Stimulated activated CD8-positive, alpha-beta memory T cell treated with anti-CD3 and anti-CD28 coated beads, Interleukin-2, amount 100 ng/mL, for 1 hour (primary cell): ENCODE results near the gene MRPL27.

Experiments used
- DNase-seq, 2 donors: peaks; one replicate each; pipeline ENCODE4 v3.0.0-alpha.2; 2020; ENCODE audit warnings: low read depth in 2 of 2

Gene MRPL27

DNA sequence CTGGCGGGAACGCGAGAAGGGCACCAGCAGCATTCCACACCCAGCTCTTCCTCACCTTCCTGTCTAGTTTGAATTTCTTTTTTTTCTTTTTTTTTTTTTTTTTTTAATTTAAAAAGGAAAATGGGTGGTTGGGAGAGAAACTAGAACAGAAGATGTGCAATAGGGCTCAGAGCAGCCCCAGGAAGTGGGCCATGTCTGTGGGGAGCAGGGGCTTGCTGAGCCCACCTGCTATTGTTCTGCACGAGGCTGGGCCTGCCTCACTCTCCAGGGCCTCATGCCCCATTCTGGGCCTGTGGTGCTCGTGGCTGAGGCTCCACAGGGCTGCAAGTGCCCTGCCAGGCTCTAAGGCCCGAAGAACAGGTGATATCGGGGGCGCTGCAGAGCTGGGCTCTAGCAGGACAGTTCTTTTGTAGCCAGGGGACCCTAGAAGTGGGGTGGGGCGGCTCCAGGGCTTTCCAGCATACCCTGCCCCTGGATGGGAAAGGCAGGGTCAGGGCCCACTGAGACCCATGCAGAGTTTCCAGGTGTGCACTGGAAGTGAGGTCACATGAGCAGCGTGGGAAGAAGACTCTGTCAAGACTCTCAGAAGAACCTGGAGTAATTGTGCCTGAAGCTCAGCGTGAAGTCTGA lies 12.4 kb downstream of the MRPL27 start:
- DNase-seq = no peak

DNA sequence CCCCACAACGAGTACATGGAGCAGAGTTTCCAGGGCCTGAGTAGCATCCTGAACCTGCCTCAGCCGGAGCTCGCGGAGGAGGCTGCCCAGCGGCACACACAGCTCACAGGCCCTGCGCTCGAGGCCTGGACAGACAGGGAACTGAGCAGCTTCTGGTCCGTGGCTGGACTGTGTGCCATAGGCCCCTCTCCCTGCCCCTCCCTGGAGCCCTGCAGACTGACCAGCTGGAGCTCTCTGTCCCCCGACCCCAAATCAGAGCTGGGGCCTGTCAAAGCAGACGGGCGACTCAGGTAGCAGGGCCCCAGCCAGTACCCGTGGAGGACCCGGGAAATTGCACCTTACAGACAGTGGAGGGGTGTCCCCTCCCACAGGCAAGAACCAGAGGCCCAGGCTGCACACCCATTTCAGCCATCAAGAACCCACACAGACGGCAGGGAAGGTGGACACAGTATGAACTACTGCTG lies 13.0 kb downstream of the MRPL27 start:
- DNase-seq = no peak

GRCh38 chr17:50359005-50359699 lies 13.8 kb downstream of the MRPL27 start:
- no peak for DNase-seq

DNA sequence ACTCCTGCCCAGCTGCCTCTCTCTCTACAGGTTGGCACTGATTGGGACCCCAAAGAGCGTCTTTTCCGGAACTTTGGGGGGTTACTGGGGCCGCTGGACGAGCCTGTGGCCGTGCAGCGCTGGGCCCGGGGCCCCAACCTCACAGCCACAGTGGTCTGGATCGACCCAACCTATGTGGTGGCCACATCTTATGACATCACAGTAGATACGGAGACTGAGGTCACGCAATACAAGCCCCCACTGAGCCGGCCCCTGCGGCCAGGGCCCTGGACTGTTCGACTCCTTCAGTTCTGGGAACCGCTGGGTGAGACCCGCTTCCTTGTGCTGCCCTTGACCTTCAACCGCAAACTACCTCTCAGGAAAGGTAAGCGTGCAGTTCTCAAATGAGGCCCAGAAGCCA lies 14.8 kb downstream of the MRPL27 start:
- DNase-seq = no peak

DNA sequence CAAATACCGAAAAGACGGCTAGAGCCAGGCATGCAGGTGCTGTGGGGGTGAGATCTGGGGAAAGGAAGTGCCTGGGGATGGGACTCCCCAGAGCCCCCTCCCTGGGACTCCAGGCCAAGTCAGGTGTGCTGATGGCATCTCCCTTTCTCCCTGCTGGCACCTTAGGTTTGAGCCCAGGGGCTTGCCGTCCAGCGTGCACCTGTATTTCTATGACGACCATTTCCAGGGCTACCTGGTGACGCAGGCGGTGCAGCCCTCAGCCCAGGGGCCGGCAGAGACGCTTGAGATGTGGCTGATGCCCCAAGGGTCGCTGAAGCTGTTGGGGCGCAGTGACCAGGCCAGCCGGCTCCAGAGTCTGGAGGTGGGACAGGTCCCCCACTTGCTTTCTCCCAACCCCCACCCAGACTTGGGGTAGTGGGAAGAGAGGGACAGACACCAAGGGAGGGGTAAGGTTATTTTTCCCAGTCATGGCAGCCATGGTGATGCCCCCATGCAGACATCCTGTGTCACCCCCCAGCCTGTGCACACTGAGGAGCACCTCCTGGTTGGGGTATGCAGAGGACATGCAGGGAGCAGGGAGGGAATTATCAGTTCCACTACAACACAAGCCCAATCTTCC lies 16.0 kb downstream of the MRPL27 start:
- no peak for DNase-seq

GRCh38 chr17:50356418-50356817 lies 16.6 kb downstream of the MRPL27 start:
- no peak for DNase-seq

GRCh38 chr17:50355701-50356341 lies 17.2 kb downstream of the MRPL27 start:
- no peak for DNase-seq

DNA sequence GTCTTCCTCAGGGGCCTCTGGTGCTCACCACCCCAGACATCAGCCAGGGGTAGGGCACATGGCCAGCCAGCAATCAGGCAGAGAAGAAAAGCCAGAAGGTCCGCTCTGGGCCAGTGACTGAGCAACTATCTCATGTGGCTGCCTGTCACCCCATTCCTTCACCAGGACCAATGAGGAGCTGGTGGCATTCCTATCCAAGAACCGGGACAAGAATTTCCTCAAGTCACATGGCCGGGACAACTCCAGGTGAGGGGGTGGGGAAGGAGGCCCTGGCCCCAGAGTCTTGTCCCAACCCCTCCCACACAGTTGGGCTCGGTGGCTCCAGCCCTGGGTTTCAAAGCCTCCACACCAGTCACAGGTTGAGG lies 17.7 kb downstream of the MRPL27 start:
- no peak for DNase-seq

- DNase-seq = no peak
Observed at GRCh38 chr17:50354776-50355175, 18.2 kb downstream of the MRPL27 start.

DNA sequence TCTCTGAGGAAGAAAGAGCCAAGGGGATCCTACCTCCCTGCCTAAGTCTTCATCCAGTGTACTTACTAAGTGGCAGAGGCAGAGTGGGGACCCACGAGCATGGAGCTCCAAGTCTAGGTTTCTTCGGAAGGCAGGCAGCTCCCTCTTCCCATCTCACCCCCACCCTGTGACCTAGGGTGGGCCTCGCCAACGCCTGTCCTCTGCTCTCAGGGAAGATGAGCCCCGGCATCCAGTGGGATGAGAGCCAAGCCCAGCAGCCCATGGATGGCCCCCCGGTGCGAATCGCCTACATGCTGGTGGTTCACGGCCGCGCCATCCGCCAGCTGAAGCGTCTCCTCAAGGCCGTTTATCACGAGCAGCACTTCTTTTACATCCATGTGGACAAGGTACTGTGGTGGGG lies 18.8 kb downstream of the MRPL27 start:
- DNase-seq = no peak

GRCh38 chr17:50353600-50354195 lies 19.3 kb downstream of the MRPL27 start:
- no peak for DNase-seq

DNA sequence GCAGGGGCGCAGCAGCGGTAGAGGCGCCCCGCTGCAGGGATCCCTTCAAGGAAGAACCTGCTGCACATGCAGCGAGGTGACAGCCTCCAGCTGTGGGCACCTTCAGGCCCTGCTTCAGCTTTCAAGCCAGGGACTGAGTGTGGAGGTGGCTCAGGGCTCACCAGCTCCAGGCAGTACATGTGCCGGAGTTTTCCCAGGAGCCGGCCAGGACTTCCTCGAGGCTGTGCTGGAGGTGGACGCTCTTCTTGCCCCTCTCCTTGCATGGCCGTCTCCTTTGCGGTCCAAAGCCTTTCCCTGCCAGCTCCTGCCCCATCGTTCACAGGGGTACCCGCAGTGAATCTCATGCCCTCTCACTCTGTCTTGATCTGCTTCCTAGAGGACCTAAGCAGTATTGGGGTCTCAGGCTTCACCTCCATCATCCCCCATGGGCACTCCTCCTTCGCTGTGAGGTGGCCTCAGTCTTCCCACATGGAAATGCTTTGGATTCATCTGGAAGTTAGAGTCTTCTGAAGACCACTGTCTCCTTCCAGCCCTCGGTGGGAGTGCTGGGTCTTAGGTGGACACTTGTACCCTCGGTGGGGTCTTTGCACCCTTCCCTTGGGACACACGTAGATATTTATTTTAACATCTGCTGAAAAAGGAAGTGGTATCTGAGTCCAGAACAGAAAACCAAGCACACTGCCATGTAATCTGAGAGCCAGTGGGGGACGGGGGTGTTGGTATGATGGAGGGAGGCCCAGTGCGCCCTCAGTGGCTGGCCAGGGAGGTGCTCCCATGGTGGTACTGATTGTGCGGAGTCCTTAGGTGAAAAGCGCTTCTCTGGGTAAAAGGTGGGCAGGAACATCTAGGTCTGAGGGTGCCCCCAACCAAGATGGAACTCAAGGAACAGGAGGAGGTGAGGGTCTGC lies 20.0 kb downstream of the MRPL27 start:
- no peak for DNase-seq

GRCh38 chr17:50352072-50352692 lies 20.8 kb downstream of the MRPL27 start:
- DNase-seq = no peak

GRCh38 chr17:50350733-50351132 lies 22.3 kb downstream of the MRPL27 start:
- DNase-seq = no peak

GRCh38 chr17:50349243-50349600 lies 23.8 kb downstream of the MRPL27 start:
- DNase-seq = no peak

- no peak for DNase-seq
Observed at GRCh38 chr17:50348522-50349242, 24.3 kb downstream of the MRPL27 start.

DNA sequence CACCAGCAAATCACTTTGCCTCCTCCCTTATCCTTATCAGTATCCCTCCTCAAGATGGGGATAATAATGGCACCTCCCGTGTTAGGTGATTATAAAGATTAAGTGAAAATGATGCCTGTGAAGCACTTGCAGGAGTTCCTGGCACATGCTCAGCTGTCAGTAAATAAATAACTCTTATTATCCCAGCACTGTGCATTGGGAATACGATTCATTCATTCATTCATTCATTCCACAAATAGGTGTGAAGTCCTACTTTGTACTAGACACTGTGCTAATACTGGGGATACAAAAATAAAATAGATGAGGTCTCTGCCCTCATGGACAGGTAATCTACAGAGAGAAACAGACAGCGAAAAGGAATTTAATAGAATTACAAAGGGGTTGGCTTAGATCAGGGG lies 25.1 kb downstream of the MRPL27 start:
- DNase-seq = no peak

- DNase-seq = no peak
Observed at GRCh38 chr17:50347117-50347893, 25.7 kb downstream of the MRPL27 start.

DNA sequence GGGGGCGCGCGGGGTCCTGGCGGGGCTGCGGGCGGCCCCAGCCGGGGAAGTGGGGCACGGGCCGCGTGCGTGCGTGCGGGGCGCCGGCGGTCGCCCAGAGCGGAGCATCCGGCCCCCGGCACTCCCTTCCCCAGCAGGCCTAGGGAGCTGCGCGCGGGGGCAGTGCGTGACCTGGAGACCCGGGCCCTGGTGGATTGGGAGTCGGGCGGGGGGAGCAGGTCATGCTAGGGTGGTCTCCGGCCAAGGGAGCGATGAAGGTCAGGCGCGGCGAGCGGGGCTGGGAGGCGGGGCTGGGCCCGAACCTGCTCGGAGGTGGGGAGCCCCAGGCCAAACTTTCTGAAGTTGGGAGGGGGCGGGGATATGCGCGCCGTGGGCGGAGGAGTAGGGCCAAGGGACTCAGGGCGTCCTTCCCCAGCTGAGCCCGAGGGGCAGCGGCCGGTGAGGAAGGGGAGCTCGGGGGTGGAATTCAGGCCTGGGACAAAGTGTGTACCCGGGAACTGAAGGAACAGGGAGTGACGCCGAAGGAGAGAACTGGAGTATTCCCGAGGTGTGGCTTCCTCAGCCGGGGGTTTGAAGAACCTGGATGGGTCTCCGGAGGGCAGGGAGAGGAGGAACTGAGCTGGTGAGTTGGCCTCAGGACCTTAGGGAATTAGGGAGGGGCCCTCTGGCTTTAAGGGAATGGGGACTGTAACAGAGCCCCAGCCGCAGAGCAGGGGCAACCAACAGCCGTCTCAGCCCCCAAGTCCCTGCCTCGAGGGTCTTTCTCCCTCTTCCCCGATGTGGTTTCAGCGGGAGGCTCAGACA lies 26.5 kb downstream of the MRPL27 start:
- peak in 1 of 2 donors; percentile 11 for DNase-seq
